Tibial nerve (tissue), 4 donors: ENCODE data around the gene HPS4.

Experiments used
- CTCF ChIP-seq, 5 experiments: fragments of 200-600 bp in 3 of 5; fragments of 450-650 bp in 2 of 5; sonication (generic) in 3 of 5; IDR thresholded peaks; one replicate each; pipeline ENCODE4 v1.5.1; 2016 to 2019; ENCODE audit warnings: antibody characterized with exemption in 5 of 5, mild to moderate bottlenecking in 3 of 5, moderate library complexity in 2 of 5
- EP300 ChIP-seq, 2 donors: sonication (generic); formaldehyde crosslinking; IDR thresholded peaks; one replicate each; pipeline ENCODE4 v1.6.1; 2017; ENCODE audit warnings: antibody characterized with exemption in 2 of 2, mild to moderate bottlenecking in 1 of 2
- POLR2A ChIP-seq, 2 donors: fragments of 450-650 bp; IDR thresholded peaks; one replicate each; pipeline ENCODE4 v1.6.1; 2017; ENCODE audit warnings: antibody characterized with exemption in 2 of 2, mild to moderate bottlenecking in 2 of 2, moderate library complexity in 2 of 2

- TF ChIP-seq CTCF (IDR thresholded peaks at IDR 0.05) = no peak
- no peak for TF ChIP-seq EP300 (IDR thresholded peaks at IDR 0.05)
- TF ChIP-seq POLR2A (IDR thresholded peaks at IDR 0.05) = no peak
Measured at GRCh38 chr22:26453216-26453615, 30.4 kb downstream of the HPS4 start.
